HCT116 (cell line): ENCODE data around the gene LONRF3. TPM values are rescaled to one million over a fixed set of nuclear protein-coding genes. Genes with fewer than 3 reads are reported as not detected.

Experiments
- ATAC-seq: fragments of 200-7000 bp; cut with Tn5 transposase; 2 replicates; pipeline ENCODE4 v1.9.1; 2020; ENCODE audit warnings: mild to moderate bottlenecking, moderate library complexity
- BruUV-seq: library from RNA; stranded (reverse); fragments of 400-500 nt; replicated peaks from 2 replicates; lab custom pipeline; 2021; lab: Mats Ljungman, UMichigan
- CTCF ChIA-PET: fragments of 300-600 bp; sonication (Branson Sonifier 250); formaldehyde crosslinking; loops from one replicate; lab custom pipeline; 2021; ENCODE audit warnings: antibody characterized with exemption; lab: Charles Lee
- POLR2A ChIA-PET: fragments of 300-600, 350-600 bp; sonication (Branson Sonifier 250); formaldehyde crosslinking; loops from one replicate; lab custom pipeline; 2021; ENCODE audit warnings: antibody characterized with exemption; lab: Charles Lee
- RAD21 ChIA-PET, 2 experiments: fragments of 300-600 bp; sonication (Branson Sonifier 250); formaldehyde crosslinking; loops; one replicate each; lab custom pipeline; 2023; ENCODE audit warnings: low total read pairs in 2 of 2; ENCODE audit not compliant: uncharacterized antibody in 2 of 2, unreplicated experiment in 2 of 2, low non-redundant PET in 1 of 2; lab: Charles Lee
- DNase-seq: peaks from one replicate; pipeline ENCODE4 v3.0.0-alpha.2; 2010; ENCODE audit warnings: low read depth, low spot score
- H2AFZ ChIP-seq: fragments of 200-600 bp; shearing (Covaris generic), sonication (generic); 2 replicates; pipeline ENCODE4 v1.6.1; 2017; ENCODE audit warnings: low read depth, mixed run types, mixed read lengths, antibody characterized with exemption, low read length; ENCODE audit not compliant: poor library complexity, severe bottlenecking
- H3K27ac ChIP-seq: 2 replicates; pipeline ENCODE4 v1.5.1; 2012; ENCODE audit warnings: low read depth, low read length
- H3K27me3 ChIP-seq: fragments of 200-600 bp; sonication (generic); 2 replicates; pipeline ENCODE4 v1.6.1; 2016; ENCODE audit warnings: mixed run types, low read length, mixed read lengths; ENCODE audit not compliant: insufficient read depth
- H3K36me3 ChIP-seq, 2 experiments: fragments of 200-500 bp in 1 of 2; fragments of 200-600 bp in 1 of 2; sonication (Bioruptor generic) in 1 of 2; sonication (generic) in 1 of 2; 2 replicates each; pipeline versions ENCODE4 v1.5.1 to v1.6.1; 2014 to 2016; ENCODE audit warnings: low read length in 2 of 2, inconsistent platforms in 1 of 2, mixed read lengths in 1 of 2, mixed run types in 1 of 2; ENCODE audit not compliant: insufficient read depth in 2 of 2, control insufficient read depth in 1 of 2
- H3K4me1 ChIP-seq, 2 experiments: fragments of 200-600 bp in 1 of 2; sonication (generic) in 1 of 2; 2 replicates each; pipeline versions ENCODE4 v1.5.1 to v1.6.1; 2012 to 2017; ENCODE audit warnings: low read length in 2 of 2, inconsistent platforms in 1 of 2, mild to moderate bottlenecking in 1 of 2, mixed read lengths in 1 of 2, mixed run types in 1 of 2, moderate library complexity in 1 of 2; ENCODE audit not compliant: insufficient read depth in 2 of 2, control insufficient read depth in 1 of 2
- H3K4me2 ChIP-seq: fragments of 200-600 bp; sonication (generic); 2 replicates; pipeline ENCODE4 v1.6.1; 2017; ENCODE audit warnings: mixed run types, low read length, mixed read lengths
- H3K4me3 ChIP-seq, 2 experiments: fragments of 200-600 bp in 1 of 2; sonication (generic) in 1 of 2; replicated peaks in 1 of 2; 2 replicates each; pipeline ENCODE4 v1.5.1; 2011 to 2016; ENCODE audit warnings: low read length in 2 of 2, control low read depth in 1 of 2, low read depth in 1 of 2, mild to moderate bottlenecking in 1 of 2, mixed read lengths in 1 of 2, mixed run types in 1 of 2
- H3K79me2 ChIP-seq: fragments of 200-600 bp; sonication (generic); 2 replicates; pipeline ENCODE4 v1.6.1; 2017; ENCODE audit warnings: mild to moderate bottlenecking, mixed run types, low read length, moderate library complexity, mixed read lengths; ENCODE audit not compliant: insufficient read depth
- H3K9ac ChIP-seq: fragments of 200-600 bp; sonication (generic); 2 replicates; pipeline ENCODE4 v1.6.1; 2016; ENCODE audit warnings: low read length, mixed read lengths
- H3K9me2 ChIP-seq: fragments of 200-600 bp; sonication (generic), shearing (Covaris generic); 2 replicates; pipeline ENCODE4 v1.6.1; 2017; ENCODE audit warnings: mixed run types, mild to moderate bottlenecking, moderate library complexity; ENCODE audit not compliant: insufficient read depth
- H3K9me3 ChIP-seq, 2 experiments: fragments of 200-500 bp in 1 of 2; fragments of 200-600 bp in 1 of 2; sonication (Bioruptor generic) in 1 of 2; sonication (generic) in 1 of 2; 2 replicates each; pipeline ENCODE4 v1.6.1; 2014 to 2017; ENCODE audit warnings: low read length in 2 of 2, mixed read lengths in 2 of 2, inconsistent platforms in 1 of 2, low read depth in 1 of 2, mild to moderate bottlenecking in 1 of 2, mixed run types in 1 of 2, moderate library complexity in 1 of 2; ENCODE audit not compliant: control insufficient read depth in 1 of 2, insufficient read depth in 1 of 2
- H4K20me1 ChIP-seq: fragments of 200-600 bp; sonication (generic), shearing (Covaris generic); 2 replicates; pipeline ENCODE4 v1.6.1; 2017; ENCODE audit warnings: mixed run types, mild to moderate bottlenecking, moderate library complexity; ENCODE audit not compliant: insufficient read depth
- ATF3 ChIP-seq: IDR thresholded peaks from 2 replicates; pipeline ENCODE4 v1.6.1; 2012
- CBX3 ChIP-seq: IDR thresholded peaks from 2 replicates; pipeline ENCODE4 v1.6.1; 2012; ENCODE audit warnings: low read depth
- ELF1 ChIP-seq: IDR thresholded peaks from 2 replicates; pipeline ENCODE4 v1.6.1; 2012; ENCODE audit warnings: low read depth, borderline replicate concordance
- EZH2phosphoT487 ChIP-seq: fragments of 200-600 bp; IDR thresholded peaks from 2 replicates; pipeline ENCODE4 v1.6.1; 2018; ENCODE audit warnings: antibody characterized with exemption, borderline replicate concordance
- FOSL1 ChIP-seq: IDR thresholded peaks from 2 replicates; pipeline ENCODE4 v1.6.1; 2012; ENCODE audit warnings: low read depth
- JUND ChIP-seq: IDR thresholded peaks from 2 replicates; pipeline ENCODE4 v1.6.1; 2012
- POLR2A ChIP-seq: IDR thresholded peaks from 2 replicates; pipeline ENCODE4 v1.7.0; 2011; ENCODE audit warnings: borderline replicate concordance; ENCODE audit not compliant: insufficient read depth, insufficient read length; ENCODE audit errors: extremely low read depth
- POLR2AphosphoS5 ChIP-seq: IDR thresholded peaks from 2 replicates; pipeline ENCODE4 v1.6.1; 2011; ENCODE audit warnings: mild to moderate bottlenecking, low read depth, low read length, moderate library complexity
- RAD21 ChIP-seq: IDR thresholded peaks from 2 replicates; pipeline ENCODE4 v1.6.1; 2012; ENCODE audit warnings: low read depth, mild to moderate bottlenecking
- REST ChIP-seq: IDR thresholded peaks from 2 replicates; pipeline ENCODE4 v1.6.1; 2012; ENCODE audit warnings: low read depth
- SIN3A ChIP-seq: IDR thresholded peaks from 2 replicates; pipeline ENCODE4 v1.6.1; 2012; ENCODE audit warnings: low read depth
- SP1 ChIP-seq: IDR thresholded peaks from 2 replicates; pipeline ENCODE4 v1.6.1; 2012; ENCODE audit warnings: low read depth
- SRF ChIP-seq: IDR thresholded peaks from 2 replicates; pipeline ENCODE4 v1.6.1; 2012; ENCODE audit warnings: low read depth
- TCF7L2 ChIP-seq: IDR thresholded peaks from 2 replicates; pipeline ENCODE4 v1.7.0; 2011; ENCODE audit warnings: borderline replicate concordance, inconsistent platforms; ENCODE audit not compliant: insufficient read depth, insufficient read length; ENCODE audit errors: extremely low read depth
- ZFX ChIP-seq: fragments of 450-650 bp; IDR thresholded peaks from 2 replicates; pipeline ENCODE4 v1.6.1; 2017
- ZNF274 ChIP-seq: fragments of 200-500 bp; sonication (Bioruptor generic); IDR thresholded peaks from 2 replicates; pipeline ENCODE4 v1.6.1; 2014; ENCODE audit warnings: mild to moderate bottlenecking, low read depth, low read length, inconsistent platforms
- intact Hi-C: fragments of 100-400 bp; cut with micrococcal nuclease; formaldehyde crosslinking; loops from 2 replicates; pipeline ENCODE4 v1.10.0; 2022
- total RNA-seq: library from RNA; stranded (reverse); gene quantifications from one replicate; pipeline ENCODE4 v1.2.1, GENCODE V29; 2021; ENCODE audit not compliant: unreplicated experiment
- TF ChIP-seq, protein P1 (sequence below): IDR thresholded peaks from 2 replicates; pipeline ENCODE4 v1.6.1; 2011; ENCODE audit warnings: mild to moderate bottlenecking, low read length, moderate library complexity; ENCODE audit not compliant: insufficient replicate concordance; ENCODE audit errors: extremely low read depth
- TF ChIP-seq, protein P2 (sequence below), 3 experiments: fragments of 200-600 bp in 1 of 3; sonication (generic) in 1 of 3; IDR thresholded peaks in 2 of 3; conservative IDR thresholded peaks in 1 of 3; 2 replicates each; pipeline ENCODE4 v1.5.1; 2012 to 2017; ENCODE audit warnings: low read depth in 2 of 3, low read length in 2 of 3, antibody characterized with exemption in 1 of 3, borderline replicate concordance in 1 of 3, control low read depth in 1 of 3, mild to moderate bottlenecking in 1 of 3, mixed read lengths in 1 of 3, mixed run types in 1 of 3, moderate library complexity in 1 of 3; ENCODE audit not compliant: insufficient read depth in 1 of 3

Gene LONRF3
- total RNA-seq, 1 experiment from 2014 or later = 3.1 TPM

GRCh38 chrX:119015407-119016237 is 41.2 kb downstream of the LONRF3 start:
- ChIA-PET POLR2A (no interaction called here), CTCF (interaction anchor here (1.0 to 2.2 kb wide), 3 partner anchors 11 to 51 kb away, joined by 5 to 9 read pairs (median 9); no protein-coding TSS in a partner anchor), RAD21 (no interaction called here)
- intact Hi-C loops = no loop called here
- peak; percentile 81 for ATAC-seq
- peak; percentile 35 for DNase-seq
- Histone ChIP-seq H3K27me3 (no peaks in the 10 kb centered on the region), H4K20me1 (no peaks in the 10 kb centered on the region), H3K27ac (peak overlapping the region; percentile 35; the same call in 1 of the 2 replicates), H3K4me2 (peak overlapping the region; percentile 57), H3K9me2 (no peaks in the 10 kb centered on the region), H3K9me3 (no peaks in the 10 kb centered on the region; a peak in 1 of 4 replicates), H3K4me3 (peak overlapping the region in 1 of 2 experiments; percentile 13; a peak in 1 of 4 replicates), H3K36me3 (no peaks in the 10 kb centered on the region; a peak in 1 of 4 replicates), H3K9ac (no peak overlapping the region), H2AFZ (no peak overlapping the region), H3K79me2 (no peaks in the 10 kb centered on the region), H3K4me1 (peaks cover 12 to 14% of the 10 kb centered on the region in 2 experiments)
- no TSS peak for BruUV-seq
- TF ChIP-seq ATF3 (no peak), ZNF274 (no peak), CBX3 (peak; percentile 42; the same call in 1 of the 2 replicates), POLR2AphosphoS5 (no peak), FOSL1 (peak; percentile 57), REST (no peak), RAD21 (0 out of 2 replicates have a peak, but pooled peaks have one; percentile 6), POLR2A (no peak), SRF (no peak), ELF1 (no peak), ZFX (no peak), EZH2phosphoT487 (no peak), SP1 (peak; percentile 41; the same call in 1 of the 2 replicates), JUND (0 out of 2 replicates have a peak, but pooled peaks have one; percentile 37), TCF7L2 (peak; percentile 19), SIN3A (no peak)
- TF ChIP-seq, protein P1, sequence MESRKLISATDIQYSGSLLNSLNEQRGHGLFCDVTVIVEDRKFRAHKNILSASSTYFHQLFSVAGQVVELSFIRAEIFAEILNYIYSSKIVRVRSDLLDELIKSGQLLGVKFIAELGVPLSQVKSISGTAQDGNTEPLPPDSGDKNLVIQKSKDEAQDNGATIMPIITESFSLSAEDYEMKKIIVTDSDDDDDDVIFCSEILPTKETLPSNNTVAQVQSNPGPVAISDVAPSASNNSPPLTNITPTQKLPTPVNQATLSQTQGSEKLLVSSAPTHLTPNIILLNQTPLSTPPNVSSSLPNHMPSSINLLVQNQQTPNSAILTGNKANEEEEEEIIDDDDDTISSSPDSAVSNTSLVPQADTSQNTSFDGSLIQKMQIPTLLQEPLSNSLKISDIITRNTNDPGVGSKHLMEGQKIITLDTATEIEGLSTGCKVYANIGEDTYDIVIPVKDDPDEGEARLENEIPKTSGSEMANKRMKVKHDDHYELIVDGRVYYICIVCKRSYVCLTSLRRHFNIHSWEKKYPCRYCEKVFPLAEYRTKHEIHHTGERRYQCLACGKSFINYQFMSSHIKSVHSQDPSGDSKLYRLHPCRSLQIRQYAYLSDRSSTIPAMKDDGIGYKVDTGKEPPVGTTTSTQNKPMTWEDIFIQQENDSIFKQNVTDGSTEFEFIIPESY = no peak
- TF ChIP-seq, protein P2, sequence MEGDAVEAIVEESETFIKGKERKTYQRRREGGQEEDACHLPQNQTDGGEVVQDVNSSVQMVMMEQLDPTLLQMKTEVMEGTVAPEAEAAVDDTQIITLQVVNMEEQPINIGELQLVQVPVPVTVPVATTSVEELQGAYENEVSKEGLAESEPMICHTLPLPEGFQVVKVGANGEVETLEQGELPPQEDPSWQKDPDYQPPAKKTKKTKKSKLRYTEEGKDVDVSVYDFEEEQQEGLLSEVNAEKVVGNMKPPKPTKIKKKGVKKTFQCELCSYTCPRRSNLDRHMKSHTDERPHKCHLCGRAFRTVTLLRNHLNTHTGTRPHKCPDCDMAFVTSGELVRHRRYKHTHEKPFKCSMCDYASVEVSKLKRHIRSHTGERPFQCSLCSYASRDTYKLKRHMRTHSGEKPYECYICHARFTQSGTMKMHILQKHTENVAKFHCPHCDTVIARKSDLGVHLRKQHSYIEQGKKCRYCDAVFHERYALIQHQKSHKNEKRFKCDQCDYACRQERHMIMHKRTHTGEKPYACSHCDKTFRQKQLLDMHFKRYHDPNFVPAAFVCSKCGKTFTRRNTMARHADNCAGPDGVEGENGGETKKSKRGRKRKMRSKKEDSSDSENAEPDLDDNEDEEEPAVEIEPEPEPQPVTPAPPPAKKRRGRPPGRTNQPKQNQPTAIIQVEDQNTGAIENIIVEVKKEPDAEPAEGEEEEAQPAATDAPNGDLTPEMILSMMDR (IDR thresholded peaks at IDR 0.05 in 2 of 3, conservative IDR thresholded peaks at IDR 0.05 in 1 of 3; ENCODE audit: borderline replicate concordance in 1 of 3, insufficient read depth in 1 of 3, low read depth in 2 of 3, low read length in 2 of 3) = no peak
